Erythroblast (primary cell): Measurements from ENCODE around the gene GOLGA8F.
"Not testable (repeated sequence)": the region's sequence is repeated elsewhere in the genome, so short reads cannot be mapped to it uniquely, and the experiment has no call there.

Source experiments
- DNase-seq, 2 experiments: peaks; one replicate each; lab custom pipeline; 2025; lab: John Stamatoyannopoulos, UW

Gene GOLGA8F

DNA sequence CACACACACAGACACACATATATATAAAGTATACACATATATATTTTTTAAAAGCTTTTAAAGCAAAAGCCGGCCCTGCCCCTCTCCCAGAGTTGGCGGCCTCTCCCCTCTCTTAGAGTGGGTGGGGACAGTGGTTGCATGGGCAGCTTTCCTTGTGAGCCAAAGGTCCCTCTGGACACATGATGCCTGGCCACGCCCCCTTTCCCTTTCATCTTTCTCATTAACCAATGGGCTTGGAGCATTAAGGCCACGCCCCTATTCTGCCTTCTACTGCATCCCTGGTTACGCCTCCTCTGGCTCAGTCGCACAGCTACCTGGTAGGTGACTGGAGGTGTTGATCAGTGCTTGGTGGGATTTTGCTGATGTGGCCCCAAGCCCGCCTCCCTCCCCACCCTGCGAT is at the start of gene GOLGA8F:
GOLGA8F (plus strand) TSS at position 301 of the 400 bp plus-strand sequence; CDS start at position 399, 98 bp downstream.
- DNase-seq, result not testable (repeated sequence)

GRCh38 chr15:28357984-28358383 is 20.5 kb upstream of the GOLGA8F start, which contains the start of gene GOLGA6L24:
TSS of gene GOLGA6L24 (minus strand) at chr15:28358084. CDS start at chr15:28358023, 61 bp downstream.
- DNase-seq, result not testable (repeated sequence)

GRCh38 chr15:28365502-28365901 is 13.0 kb upstream of the GOLGA8F start:
- not testable (repeated sequence) for DNase-seq

- DNase-seq, result not testable (repeated sequence)
Observed at GRCh38 chr15:28380053-28380452, 1.6 kb downstream of the GOLGA8F start.

DNA sequence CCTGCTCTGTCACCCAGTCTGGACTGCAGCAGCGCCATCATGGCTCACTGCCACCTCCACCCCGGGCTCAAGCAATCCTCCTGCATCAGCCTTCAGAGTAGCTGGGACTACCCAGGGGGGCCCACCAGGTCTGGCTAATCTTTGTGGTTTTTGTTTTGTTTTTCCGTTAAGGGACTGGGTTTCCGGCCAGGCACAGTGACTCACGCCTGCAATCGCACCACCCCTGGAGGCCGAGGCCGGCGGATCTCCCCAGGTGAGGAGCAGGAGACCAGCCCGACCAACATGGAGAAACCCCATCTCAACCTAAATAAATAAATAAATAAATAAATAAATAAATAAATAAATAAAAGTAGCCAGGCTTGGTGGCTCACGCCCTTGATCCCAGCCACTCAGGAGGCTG is 17.6 kb downstream of the GOLGA8F start:
- not testable (repeated sequence) for DNase-seq

GRCh38 chr15:28402774-28403435 is 24.4 kb downstream of the GOLGA8F start:
- not testable (repeated sequence) for DNase-seq

DNA sequence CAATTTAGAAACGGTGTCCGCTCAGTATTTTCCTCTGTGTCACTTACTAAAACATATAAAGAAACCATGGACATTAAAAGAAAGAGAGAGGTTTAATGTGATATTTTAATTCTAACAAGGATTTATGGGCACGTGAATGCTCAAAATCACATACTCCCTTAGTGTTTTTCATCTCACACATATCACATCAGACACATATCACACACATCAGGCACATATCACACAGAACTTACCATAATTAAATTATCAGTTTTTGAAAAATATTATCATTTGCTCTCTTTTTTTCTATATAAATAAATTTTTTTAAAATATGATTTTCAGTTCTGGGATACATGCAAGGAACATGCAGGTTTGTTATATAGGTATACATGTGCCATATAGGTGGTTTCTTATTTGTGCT is 42.0 kb downstream of the GOLGA8F start:
- DNase-seq, result not testable (repeated sequence)

DNA sequence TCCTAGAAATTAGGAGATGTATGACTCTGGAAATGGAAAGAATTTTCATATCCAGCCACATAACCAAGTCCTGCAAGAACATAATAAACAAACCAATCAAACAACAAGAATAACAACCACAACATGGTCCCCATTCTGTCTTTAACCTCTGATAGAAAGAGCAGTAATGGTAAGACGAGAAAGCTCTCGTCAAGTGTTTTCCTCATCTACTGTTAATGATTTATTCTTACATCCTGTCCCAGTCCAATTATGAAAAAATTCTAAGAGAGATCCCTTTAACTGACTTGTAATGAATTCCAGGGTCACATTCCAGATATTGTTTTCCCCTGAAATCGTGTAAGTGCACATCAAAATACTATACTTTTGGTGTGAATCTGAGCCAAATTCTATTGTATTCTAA is 57.1 kb downstream of the GOLGA8F start:
- DNase-seq, result not testable (repeated sequence)
